ENCODE data around the gene LRMDA. TPM values are rescaled to one million over a fixed set of nuclear protein-coding genes. Genes with fewer than 3 reads are reported as not detected.

The LRMDA gene
- total and polyA plus RNA-seq, 2 donors from 2014 or later, result 23.2 to 48.6 TPM

GRCh38 chr10:75586814-75587213 is 155.4 kb downstream of the LRMDA start:
- Histone ChIP-seq H3K9me3 (ENCODE audit: control insufficient read depth in 2 of 3, insufficient read depth in 1 of 3, low read length in 3 of 3) (peaks cover 0 to 17% (median 0%) of the 10 kb centered on the region in 3 donors), H3K9ac (ENCODE audit: low read length in 3 of 3) (no peak overlapping the region), H3K27me3 (ENCODE audit: control insufficient read depth, insufficient read depth, low read length) (no peaks in the 10 kb centered on the region), H3K36me3 (ENCODE audit: control insufficient read depth in 2 of 3, insufficient read depth in 3 of 3, low read length in 3 of 3) (no peaks in the 10 kb centered on the region), H3K4me3 (ENCODE audit: low read length in 3 of 3) (no peak overlapping the region), H3K4me1 (ENCODE audit: control insufficient read depth in 2 of 3, insufficient read depth in 2 of 3, low read depth in 1 of 3, low read length in 3 of 3) (peaks cover 0 to 9% (median 2%) of the 10 kb centered on the region in 3 donors), H3K27ac (ENCODE audit: low read depth in 2 of 2, low read length in 2 of 2) (no peak overlapping the region)
- intact Hi-C loops (cut with DNase I), result no loop called here
- FAIRE-seq, result no peak
- DNase-seq, result no peak
- TF ChIP-seq CTCF (IDR thresholded peaks at IDR 0.05; ENCODE audit: borderline replicate concordance, extremely low read depth, insufficient read depth), result no peak

DNA sequence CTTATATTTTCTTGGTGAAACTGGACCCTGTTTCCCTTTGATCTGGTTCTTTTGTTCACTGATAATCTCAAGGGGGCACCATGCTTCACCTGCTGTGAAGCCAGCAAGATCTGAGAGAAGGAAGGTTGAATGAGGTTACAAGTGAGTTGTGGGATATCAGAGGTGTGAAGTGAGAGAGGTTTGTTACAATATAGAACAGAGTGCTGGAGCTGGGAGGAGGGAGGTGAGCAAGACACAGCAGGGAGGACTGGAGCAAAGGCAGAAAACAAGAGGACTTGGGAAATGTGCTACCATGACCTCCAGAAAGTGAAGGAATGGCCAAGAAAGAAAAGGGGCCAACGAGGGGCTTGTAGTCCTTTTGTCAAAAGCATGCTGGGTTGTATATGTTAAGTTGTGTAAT is 156.6 kb downstream of the LRMDA start:
- H3K4me3 ChIP-seq (ENCODE audit: low read length in 3 of 3), result no peak overlapping the region
- DNase-seq (no peak), FAIRE-seq (no peak)
- intact Hi-C loops (cut with DNase I), result no loop called here
- peaks cover 0 to 6% (median 0%) of the 10 kb centered on the region in 3 donors for H3K9me3 ChIP-seq (ENCODE audit: control insufficient read depth in 2 of 3, insufficient read depth in 1 of 3, low read length in 3 of 3)
- H3K9ac ChIP-seq (ENCODE audit: low read length in 3 of 3), result no peak overlapping the region
- no peaks in the 10 kb centered on the region for H3K36me3 ChIP-seq (ENCODE audit: control insufficient read depth in 2 of 3, insufficient read depth in 3 of 3, low read length in 3 of 3)
- H3K4me1 ChIP-seq (ENCODE audit: control insufficient read depth in 2 of 3, insufficient read depth in 2 of 3, low read depth in 1 of 3, low read length in 3 of 3), result peaks cover 4 to 14% (median 5%) of the 10 kb centered on the region in 3 donors
- no peaks in the 10 kb centered on the region for H3K27me3 ChIP-seq (ENCODE audit: control insufficient read depth, insufficient read depth, low read length)
- TF ChIP-seq CTCF (IDR thresholded peaks at IDR 0.05; ENCODE audit: borderline replicate concordance, extremely low read depth, insufficient read depth), result no peak
- H3K27ac ChIP-seq (ENCODE audit: low read depth in 2 of 2, low read length in 2 of 2), result no peak overlapping the region

DNA sequence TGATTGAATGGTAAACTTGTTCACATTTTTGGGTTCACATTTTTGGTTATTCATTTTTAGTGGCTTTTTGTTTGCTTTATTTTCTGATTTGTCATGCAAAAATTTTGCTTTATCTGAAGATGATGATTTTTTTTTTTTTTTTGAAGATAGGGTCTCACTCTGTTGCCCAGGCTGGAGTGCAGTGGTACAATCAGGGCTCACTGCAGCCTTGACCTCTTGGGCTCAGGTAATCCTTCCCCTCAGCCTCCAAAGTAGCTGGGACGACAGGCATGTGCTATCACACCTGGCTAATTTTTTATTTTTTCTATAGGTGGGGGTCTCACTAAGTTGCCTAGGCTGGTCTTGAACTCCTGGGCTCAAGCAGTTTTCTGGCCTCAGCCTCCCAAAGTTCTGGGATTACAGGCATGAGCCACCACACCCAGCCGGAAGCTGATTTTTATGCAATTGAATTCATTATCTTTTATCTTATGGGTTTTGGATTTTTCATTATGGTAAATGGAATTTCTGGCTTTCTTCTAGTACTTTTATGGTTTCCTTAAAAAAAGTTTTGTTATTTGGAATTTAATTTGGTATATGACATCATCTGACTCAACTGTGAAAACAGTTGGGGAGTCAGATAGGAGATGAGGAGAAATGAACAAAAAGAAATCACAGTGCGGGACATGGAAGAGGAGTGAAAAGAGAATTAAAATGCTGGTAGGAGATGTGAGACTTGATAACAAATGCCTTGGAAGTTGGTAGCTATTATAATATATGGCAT is 158.7 kb downstream of the LRMDA start:
- Histone ChIP-seq H3K4me1 (ENCODE audit: control insufficient read depth in 2 of 3, insufficient read depth in 2 of 3, low read depth in 1 of 3, low read length in 3 of 3) (peaks cover 6 to 25% (median 13%) of the 10 kb centered on the region in 3 donors), H3K9ac (ENCODE audit: low read length in 3 of 3) (no peak overlapping the region), H3K4me3 (ENCODE audit: low read length in 3 of 3) (no peak overlapping the region), H3K27me3 (ENCODE audit: control insufficient read depth, insufficient read depth, low read length) (no peaks in the 10 kb centered on the region), H3K36me3 (ENCODE audit: control insufficient read depth in 2 of 3, insufficient read depth in 3 of 3, low read length in 3 of 3) (no peaks in the 10 kb centered on the region), H3K27ac (ENCODE audit: low read depth in 2 of 2, low read length in 2 of 2) (no peak overlapping the region), H3K9me3 (ENCODE audit: control insufficient read depth in 2 of 3, insufficient read depth in 1 of 3, low read length in 3 of 3) (no peaks in the 10 kb centered on the region)
- FAIRE-seq (no peak), DNase-seq (no peak)
- TF ChIP-seq CTCF (IDR thresholded peaks at IDR 0.05; ENCODE audit: borderline replicate concordance, extremely low read depth, insufficient read depth), result no peak
- intact Hi-C loops (cut with DNase I), result no loop called here
